ENCODE measurements around the gene SDF4. TPM values are rescaled to one million over a fixed set of nuclear protein-coding genes. Genes with fewer than 3 reads are reported as not detected.

SDF4 gene
- total and polyA plus RNA-seq, 2 of the 8 experiments (the other 6 are each of a cell fraction or from before 2014, with no cell fraction given), result 45.5 to 75.6 TPM

DNA sequence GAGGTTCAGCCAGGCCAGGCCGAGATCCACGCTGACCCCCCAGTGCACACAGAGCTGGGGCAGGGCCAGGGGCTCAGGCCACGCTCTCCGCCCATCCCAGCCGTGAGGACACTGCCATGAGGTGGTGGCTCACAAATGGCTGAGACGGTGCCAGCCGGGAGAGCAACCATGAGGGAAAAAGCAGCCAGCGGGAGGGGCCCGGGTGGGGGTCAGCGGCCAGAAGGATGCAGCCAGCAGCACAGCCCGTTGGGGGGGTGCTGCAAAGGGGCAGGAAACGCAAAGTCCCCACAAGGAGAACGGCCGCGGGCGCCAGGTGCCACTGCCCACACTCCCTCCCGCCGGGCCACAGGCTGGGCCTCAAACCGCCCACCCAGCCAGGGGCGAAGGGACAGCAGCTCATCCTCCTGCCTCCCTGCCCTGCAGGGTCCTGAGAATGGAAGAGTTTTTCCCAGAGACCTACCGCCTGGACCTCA lies 49.8 kb downstream of the SDF4 start (continued):
- TF ChIP-seq, protein P1, sequence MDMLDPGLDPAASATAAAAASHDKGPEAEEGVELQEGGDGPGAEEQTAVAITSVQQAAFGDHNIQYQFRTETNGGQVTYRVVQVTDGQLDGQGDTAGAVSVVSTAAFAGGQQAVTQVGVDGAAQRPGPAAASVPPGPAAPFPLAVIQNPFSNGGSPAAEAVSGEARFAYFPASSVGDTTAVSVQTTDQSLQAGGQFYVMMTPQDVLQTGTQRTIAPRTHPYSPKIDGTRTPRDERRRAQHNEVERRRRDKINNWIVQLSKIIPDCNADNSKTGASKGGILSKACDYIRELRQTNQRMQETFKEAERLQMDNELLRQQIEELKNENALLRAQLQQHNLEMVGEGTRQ (IDR thresholded peaks at IDR 0.05; ENCODE audit: low read length), result no peak
- TF ChIP-seq, protein P2, sequence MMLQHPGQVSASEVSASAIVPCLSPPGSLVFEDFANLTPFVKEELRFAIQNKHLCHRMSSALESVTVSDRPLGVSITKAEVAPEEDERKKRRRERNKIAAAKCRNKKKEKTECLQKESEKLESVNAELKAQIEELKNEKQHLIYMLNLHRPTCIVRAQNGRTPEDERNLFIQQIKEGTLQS (IDR thresholded peaks at IDR 0.05; ENCODE audit: insufficient read depth, low read depth, low read length), result no peak
- TF ChIP-seq JUND (IDR thresholded peaks at IDR 0.05; ENCODE audit: low read length), result no peak

All from H1 (cell line).